ENCODE results near the gene ESPL1. TPM values are rescaled to one million over a fixed set of nuclear protein-coding genes. Genes with fewer than 3 reads are reported as not detected.
"Not testable (repeated sequence)": the region's sequence is repeated elsewhere in the genome, so short reads cannot be mapped to it uniquely, and the experiment has no call there.

Gene ESPL1
- total RNA-seq, 1 donor from 2014 or later, result 0.73 TPM

DNA sequence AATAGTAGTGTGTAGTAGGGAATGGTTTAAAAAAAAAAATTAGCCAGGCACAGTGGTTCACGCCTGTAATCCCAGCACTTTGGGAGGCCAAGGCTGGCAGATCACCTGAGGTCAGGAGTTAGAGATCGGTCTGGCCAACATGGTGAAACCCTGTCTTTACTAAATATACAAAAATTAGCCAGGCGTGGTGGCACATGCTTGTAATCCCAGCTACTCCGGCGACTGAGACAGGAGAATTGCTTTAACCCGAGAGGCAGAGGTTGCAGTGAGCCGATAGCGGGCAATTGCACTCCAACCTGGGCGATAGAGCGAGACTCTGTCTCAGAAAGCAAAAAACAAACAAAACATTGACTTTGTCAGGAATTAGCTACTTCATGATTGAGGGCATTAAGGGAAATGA, 29.0 kb downstream of the ESPL1 start:
- DNase-seq (ENCODE audit: low spot score); ATAC-seq: not testable (repeated sequence)

DNA sequence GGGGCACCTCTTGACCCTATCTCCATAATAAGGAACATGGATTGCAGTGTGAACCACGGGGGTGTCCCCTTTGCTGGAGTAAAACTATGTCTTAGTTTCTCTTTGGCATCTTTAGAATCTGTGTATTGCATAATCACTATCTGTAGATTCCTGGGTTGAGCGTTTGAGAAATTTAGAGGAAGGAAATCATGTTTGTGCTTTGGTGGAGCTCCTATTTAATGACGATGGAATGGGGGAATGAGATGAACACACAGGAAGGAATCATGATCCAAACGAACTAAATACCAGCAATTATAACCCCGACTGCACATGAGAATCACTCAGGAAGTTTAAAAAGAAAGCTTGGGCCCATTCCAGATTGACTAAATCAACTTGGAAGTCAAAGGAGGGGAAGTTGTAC, 30.1 kb downstream of the ESPL1 start:
- ATAC-seq (no peak), DNase-seq (ENCODE audit: low spot score) (no peak)

- ATAC-seq (no peak), DNase-seq (ENCODE audit: low spot score) (no peak)
These were observed 31.0 kb downstream of the ESPL1 start for GRCh38 chr12:53299101-53299453.

DNA sequence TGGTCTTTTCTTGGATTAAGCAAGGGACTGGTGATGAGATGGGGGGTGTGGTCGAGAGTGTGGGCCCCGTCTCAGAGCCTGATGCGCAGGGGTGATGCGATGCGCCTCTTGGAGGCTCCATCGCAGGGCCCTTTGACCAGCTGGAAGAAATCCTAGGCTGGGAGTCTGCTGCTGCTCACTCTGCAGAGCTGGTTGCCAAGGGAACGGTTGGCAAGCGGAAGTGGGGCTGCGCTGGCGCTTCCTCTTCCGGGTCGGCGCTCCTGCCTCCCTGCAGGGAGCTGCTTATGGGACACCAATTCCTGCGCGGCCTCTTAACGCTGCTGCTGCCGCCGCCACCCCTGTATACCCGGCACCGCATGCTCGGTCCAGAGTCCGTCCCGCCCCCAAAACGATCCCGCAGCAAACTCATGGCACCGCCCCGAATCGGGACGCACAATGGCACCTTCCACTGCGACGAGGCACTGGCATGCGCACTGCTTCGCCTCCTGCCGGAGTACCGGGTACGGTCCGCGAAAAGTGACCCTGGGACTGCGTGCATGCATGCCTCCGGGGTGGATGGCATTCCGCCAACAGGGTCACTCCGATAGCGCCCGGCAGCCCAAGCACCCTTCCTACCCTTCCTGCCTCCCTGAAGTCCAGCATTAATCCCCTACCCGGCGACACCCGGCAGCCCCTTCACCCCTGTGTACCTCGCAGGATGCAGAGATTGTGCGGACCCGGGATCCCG, 31.5 kb downstream of the ESPL1 start, which contains the start of gene MYG1:
TSS of gene MYG1 (plus strand) at position 242 of the 727 bp plus-strand sequence. CDS start at position 285, 43 bp downstream.
- ATAC-seq (peak; percentile 90), DNase-seq (ENCODE audit: low spot score) (peak; percentile 93)

GRCh38 chr12:53300187-53300586, 32.1 kb downstream of the ESPL1 start:
- DNase-seq (ENCODE audit: low spot score), result no peak
- no peak for ATAC-seq

DNA sequence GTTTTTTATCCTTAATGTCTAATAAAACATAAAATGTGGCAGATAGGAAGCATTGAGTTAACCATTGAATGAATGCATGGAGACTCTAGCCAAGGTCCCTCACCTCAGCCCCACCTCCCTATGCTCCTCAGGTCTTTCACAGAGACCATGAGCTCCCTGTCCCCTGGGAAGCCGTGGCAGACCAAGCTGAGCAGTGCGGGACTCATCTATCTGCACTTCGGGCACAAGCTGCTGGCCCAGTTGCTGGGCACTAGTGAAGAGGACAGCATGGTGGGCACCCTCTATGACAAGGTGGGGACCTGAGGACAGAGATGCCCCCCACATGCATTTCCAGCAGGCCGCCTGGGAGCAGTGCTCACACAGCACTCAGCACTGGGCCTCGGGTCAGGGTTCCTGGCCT, 34.8 kb downstream of the ESPL1 start:
- ATAC-seq, result no peak

GRCh38 chr12:53306826-53307225, 38.7 kb downstream of the ESPL1 start:
- ATAC-seq, result no peak

More for the DNA sequence above, 34.8 kb downstream of the ESPL1 start:
- DNase-seq (ENCODE audit: low spot score), result no peak

DNA sequence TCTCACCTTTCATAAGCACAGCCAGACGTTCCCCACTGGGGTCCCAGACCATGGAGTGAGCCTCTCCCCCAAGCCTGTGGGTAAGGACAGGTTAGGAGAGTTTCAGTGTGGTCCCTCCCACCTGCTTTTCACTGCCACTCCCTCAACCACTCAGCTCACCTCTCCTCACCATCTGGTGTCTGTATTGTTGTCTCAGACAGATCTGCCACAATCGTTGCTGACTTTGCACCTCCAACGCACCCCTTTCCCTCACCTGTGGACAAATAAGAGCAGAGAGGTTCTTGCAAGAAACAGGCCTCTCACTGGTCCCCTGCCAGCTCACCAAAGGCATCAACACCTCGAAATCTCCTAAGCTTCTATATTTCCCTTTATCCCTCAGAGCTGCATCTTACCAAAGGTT, 40.2 kb downstream of the ESPL1 start:
- DNase-seq (ENCODE audit: low spot score) (no peak), ATAC-seq (no peak)

More at GRCh38 chr12:53306826-53307225, 38.7 kb downstream of the ESPL1 start:
- no peak for DNase-seq (ENCODE audit: low spot score)

DNA sequence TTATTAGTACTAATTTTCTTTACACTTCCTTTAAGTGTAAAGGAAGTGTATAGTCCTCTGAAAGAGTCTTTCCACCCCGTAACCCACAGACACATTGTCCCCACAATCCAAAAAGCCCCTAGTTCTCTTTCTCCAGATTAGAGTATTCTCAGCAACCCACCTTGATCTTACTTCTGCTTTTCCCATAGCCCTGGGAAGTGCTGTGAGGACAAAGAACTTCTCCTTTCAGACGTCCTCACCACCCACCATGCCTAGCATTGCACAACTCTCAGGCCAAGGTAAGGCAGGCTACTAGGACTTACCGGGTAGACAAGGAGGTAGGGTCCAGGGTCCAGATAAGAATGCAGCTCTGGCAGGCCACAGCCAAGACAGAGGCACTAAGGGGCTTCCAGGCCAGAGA, 45.9 kb downstream of the ESPL1 start:
- no peak for DNase-seq (ENCODE audit: low spot score)
- no peak for ATAC-seq

- no peak for ATAC-seq
These were observed 52.5 kb downstream of the ESPL1 start for GRCh38 chr12:53320352-53321195.

GRCh38 chr12:53324113-53324778, 56.1 kb downstream of the ESPL1 start:
- ATAC-seq (peak; percentile 23), DNase-seq (ENCODE audit: low spot score) (peak; percentile 60)

More at GRCh38 chr12:53320352-53321195, 52.5 kb downstream of the ESPL1 start:
- no peak for DNase-seq (ENCODE audit: low spot score)

GRCh38 chr12:53324779-53325510, 56.8 kb downstream of the ESPL1 start:
- ATAC-seq (peak; percentile 80), DNase-seq (ENCODE audit: low spot score) (peak; percentile 96)

- ATAC-seq, result peak; percentile 22
- peak; percentile 67 for DNase-seq (ENCODE audit: low spot score)
These were observed 57.5 kb downstream of the ESPL1 start for GRCh38 chr12:53325511-53326061.

DNA sequence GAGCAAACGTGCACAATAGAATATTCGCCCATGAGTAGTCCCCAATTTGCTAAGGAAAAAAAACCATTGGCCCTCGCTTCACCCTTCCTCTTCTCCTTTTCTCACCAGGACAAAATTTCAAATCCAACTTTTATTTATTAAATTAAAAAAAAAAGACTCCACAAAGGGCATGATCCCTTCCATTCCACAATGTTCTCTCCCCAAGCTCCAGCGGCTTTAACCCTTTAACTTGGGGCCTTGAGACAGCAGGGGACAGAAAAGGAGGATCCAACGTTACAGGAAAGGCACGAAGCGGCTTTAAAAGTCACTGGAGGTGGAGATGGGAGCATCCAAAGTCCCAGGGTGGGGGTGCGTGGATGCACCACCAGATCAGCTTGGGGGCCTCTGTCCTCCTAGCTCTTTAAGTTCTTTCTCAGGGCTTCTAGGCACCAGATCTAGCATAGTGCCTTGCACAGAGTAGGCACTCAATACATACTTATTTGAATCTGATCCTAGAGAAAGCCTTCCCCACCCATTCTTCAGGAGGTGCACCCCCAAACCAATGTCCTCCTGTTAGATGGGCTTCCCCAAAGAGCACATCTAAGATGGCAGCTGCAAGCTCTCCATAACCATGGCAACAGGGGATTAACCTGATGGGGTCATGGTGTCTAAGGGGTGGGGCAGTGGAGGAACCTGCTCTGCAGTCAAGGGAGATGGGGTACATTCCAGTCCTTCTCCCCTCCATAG, 58.5 kb downstream of the ESPL1 start:
- DNase-seq (ENCODE audit: low spot score) (no peak), ATAC-seq (no peak)

DNA sequence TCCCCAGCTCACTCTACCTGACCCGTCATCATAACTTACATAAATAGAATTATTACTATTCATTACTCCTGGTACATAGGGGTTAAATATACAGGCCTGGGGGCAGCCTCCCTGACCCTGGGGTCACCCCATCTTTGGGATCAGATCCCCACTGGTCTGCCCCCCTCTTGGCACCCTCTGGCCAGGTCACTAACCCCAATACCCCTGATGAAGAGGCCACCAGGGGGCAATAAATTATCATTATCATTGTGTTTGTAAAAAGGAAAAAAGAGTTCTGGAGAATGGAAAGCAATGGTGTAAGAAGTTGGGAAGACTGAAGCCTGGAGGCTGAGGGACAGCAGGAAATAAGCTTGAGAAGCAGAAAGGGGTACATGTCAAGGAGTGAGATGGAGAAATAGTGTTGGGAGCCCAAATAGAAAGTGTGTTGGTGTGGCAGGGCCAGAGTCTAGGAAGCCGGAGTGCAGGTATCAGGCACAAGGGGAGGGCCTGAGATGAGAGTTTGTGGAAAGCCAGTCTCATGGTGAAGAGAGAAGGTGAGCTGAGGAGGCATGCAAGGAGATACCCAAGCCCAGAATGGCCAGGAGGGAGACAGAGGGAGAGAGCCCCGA, 59.4 kb downstream of the ESPL1 start:
- DNase-seq (ENCODE audit: low spot score) (no peak), ATAC-seq (no peak)

- ATAC-seq, result no peak
- DNase-seq (ENCODE audit: low spot score), result no peak
These were observed 59.9 kb downstream of the ESPL1 start for GRCh38 chr12:53328043-53328435.

GRCh38 chr12:53330671-53331070, 62.6 kb downstream of the ESPL1 start:
- ATAC-seq (no peak), DNase-seq (ENCODE audit: low spot score) (no peak)

DNA sequence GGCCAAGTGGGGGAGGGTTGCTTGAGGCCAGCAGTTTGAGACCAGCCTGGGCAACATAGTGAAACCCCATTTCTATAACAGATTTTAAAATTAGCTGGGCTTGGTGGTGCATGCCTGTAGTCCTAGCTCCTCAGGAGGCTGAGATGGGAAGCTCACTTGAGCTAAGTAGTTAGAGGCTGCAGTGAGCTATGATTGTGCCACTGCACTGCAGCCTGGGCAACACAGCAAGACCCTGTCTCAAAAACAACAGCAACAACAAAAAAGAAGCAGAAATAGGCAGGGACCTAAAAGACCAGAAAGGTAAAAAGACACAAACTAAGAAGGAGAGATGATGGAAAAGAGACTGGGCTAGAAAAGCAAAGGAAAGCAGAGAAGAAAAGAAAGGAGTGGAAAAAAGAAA, 64.2 kb downstream of the ESPL1 start:
- DNase-seq (ENCODE audit: low spot score); ATAC-seq: not testable (repeated sequence)

GRCh38 chr12:53332744-53333143, 64.6 kb downstream of the ESPL1 start:
- ATAC-seq (no peak), DNase-seq (ENCODE audit: low spot score) (no peak)
